Lung (tissue), 12 donors: Measurements from ENCODE around the gene WDR45. TPM values are rescaled to one million over a fixed set of nuclear protein-coding genes. Genes with fewer than 3 reads are reported as not detected.

ENCODE experiments used
- ATAC-seq: fragments of 200-7000 bp; cut with Tn5 transposase; one replicate; pipeline ENCODE4 v1.9.1; 2020; ENCODE audit warnings: moderate number of reproducible peaks; ENCODE audit not compliant: insufficient read depth, low FRiP score
- DNase-seq, 3 donors: peaks; one replicate each; pipeline ENCODE4 v3.0.0-alpha.2; 2013 to 2017
- H3K27ac ChIP-seq, 2 donors: one replicate each; pipeline ENCODE4 v1.5.1; 2013; ENCODE audit warnings: mild to moderate bottlenecking in 2 of 2, moderate library complexity in 2 of 2, control low read depth in 1 of 2, inconsistent platforms in 1 of 2, low read depth in 1 of 2, low read length in 1 of 2
- H3K27me3 ChIP-seq, 3 donors: one replicate each; pipeline ENCODE4 v1.5.1; 2013; ENCODE audit warnings: low read length in 2 of 3; ENCODE audit not compliant: control insufficient read depth in 3 of 3, insufficient read depth in 3 of 3
- H3K36me3 ChIP-seq, 4 donors: one replicate each; pipeline ENCODE4 v1.5.1; 2013; ENCODE audit warnings: low read length in 4 of 4, mild to moderate bottlenecking in 1 of 4, moderate library complexity in 1 of 4; ENCODE audit not compliant: control insufficient read depth in 4 of 4, insufficient read depth in 4 of 4
- H3K4me1 ChIP-seq, 5 donors: one replicate each; pipeline ENCODE4 v1.5.1; 2013; ENCODE audit warnings: low read length in 5 of 5, mild to moderate bottlenecking in 2 of 5, moderate library complexity in 1 of 5; ENCODE audit not compliant: control insufficient read depth in 5 of 5, insufficient read depth in 5 of 5
- H3K4me3 ChIP-seq: one replicate; pipeline ENCODE4 v1.5.1; 2013; ENCODE audit warnings: mild to moderate bottlenecking, control low read depth, moderate library complexity
- H3K9ac ChIP-seq, 2 donors: one replicate each; pipeline ENCODE4 v1.5.1; 2013; ENCODE audit warnings: low read length in 2 of 2, control low read depth in 1 of 2; ENCODE audit not compliant: insufficient read depth in 1 of 2
- H3K9me3 ChIP-seq, 4 donors: one replicate each; pipeline ENCODE4 v1.5.1; 2013; ENCODE audit warnings: low read length in 3 of 4, mild to moderate bottlenecking in 1 of 4, moderate library complexity in 1 of 4; ENCODE audit not compliant: control insufficient read depth in 4 of 4, insufficient read depth in 3 of 4
- WGBS, 2 donors: extraction: QIAGEN DNeasy Blood & Tissue Kit; methylation state at CpG; one replicate each; pipeline ENCODE4 v1.1.7; 2013; 5-methylcytosine and 5-hydroxymethylcytosine counted together
- polyA plus RNA-seq, 2 donors: library from polyadenylated mRNA; stranded (reverse); fragments of 200-250 nt; gene quantifications; one replicate each; pipeline ENCODE4 v1.2.1, GENCODE V29; 2013
- total RNA-seq, 2 donors: library from RNA; depleted of rRNA in 1 of 2; stranded (reverse); fragments of >200 nt in 1 of 2; gene quantifications; one replicate each; pipeline ENCODE4 v1.2.1, GENCODE V29; 2014 to 2021
- TF ChIP-seq, protein P1 (sequence below): IDR thresholded peaks from 2 replicates; pipeline ENCODE4 v1.5.1; 2012; ENCODE audit warnings: mild to moderate bottlenecking; ENCODE audit errors: control extremely low read depth, extremely low read depth
- donor health status: control.
- donor health status: control.
- donor health status: Bipolar disorder and iron deficiency.
- donor health status: healthy.
- donor health status: DM: yes; HTN: yes; CAD: no.

Gene WDR45
- total and polyA plus RNA-seq, 4 donors: 48.1 to 71.4 (median 64.3) TPM

DNA sequence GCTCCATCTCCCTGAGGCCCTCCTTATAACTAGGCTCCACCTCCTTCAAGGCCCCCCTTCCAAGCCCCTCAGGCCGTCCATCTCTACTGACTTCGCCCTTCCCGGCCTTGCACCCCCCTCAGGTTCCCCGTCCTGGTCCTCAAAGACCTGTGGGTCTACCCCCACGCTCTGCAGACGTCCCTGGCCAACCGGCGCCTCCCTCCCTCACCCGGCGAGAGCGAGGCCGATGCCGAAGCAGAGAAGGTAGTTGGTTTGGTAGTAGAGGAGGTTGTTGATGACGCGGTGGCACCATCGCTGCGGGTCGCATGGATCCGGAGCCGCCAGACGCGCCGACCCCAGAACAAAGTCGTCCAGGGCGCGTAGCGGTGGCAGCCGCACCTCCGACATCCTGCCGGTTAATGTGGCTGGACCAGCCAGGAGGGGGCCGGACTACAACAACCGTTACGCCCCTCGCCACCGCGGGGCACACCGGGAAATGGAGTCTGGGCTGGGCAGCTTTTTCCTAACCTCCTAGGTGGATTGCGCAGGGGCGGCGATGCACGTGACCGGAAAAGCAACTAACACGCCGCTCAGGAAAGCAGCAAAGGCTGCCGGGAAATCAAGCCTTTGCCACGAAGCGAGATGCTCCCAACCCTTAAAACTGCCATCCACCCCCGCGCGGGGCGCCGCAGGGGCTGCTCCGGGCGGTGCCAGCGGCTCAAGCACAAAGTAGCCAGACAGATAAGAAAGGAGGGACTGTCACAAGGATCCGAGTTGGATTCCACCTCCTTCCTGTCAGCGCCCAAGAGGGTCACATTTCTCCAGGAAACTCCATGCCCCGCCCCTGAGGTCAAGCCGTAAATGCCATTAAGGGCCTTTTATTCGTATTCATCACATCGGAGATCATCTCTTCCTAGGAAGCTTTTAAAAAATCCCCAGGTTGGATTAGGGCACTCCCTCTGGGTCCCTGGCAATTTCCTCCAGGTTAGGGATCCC is 5.8 kb downstream of the WDR45 start, which contains the start of gene PRAF2:
TSS of gene PRAF2 (minus strand) at position 402 of the 975 bp plus-strand sequence. CDS start at position 387, 15 bp downstream.
- H3K27ac ChIP-seq: peak within 1 kb of the TSS; percentile 56 to 79
- TF ChIP-seq, protein P1, sequence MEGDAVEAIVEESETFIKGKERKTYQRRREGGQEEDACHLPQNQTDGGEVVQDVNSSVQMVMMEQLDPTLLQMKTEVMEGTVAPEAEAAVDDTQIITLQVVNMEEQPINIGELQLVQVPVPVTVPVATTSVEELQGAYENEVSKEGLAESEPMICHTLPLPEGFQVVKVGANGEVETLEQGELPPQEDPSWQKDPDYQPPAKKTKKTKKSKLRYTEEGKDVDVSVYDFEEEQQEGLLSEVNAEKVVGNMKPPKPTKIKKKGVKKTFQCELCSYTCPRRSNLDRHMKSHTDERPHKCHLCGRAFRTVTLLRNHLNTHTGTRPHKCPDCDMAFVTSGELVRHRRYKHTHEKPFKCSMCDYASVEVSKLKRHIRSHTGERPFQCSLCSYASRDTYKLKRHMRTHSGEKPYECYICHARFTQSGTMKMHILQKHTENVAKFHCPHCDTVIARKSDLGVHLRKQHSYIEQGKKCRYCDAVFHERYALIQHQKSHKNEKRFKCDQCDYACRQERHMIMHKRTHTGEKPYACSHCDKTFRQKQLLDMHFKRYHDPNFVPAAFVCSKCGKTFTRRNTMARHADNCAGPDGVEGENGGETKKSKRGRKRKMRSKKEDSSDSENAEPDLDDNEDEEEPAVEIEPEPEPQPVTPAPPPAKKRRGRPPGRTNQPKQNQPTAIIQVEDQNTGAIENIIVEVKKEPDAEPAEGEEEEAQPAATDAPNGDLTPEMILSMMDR: no peak
- H3K36me3 ChIP-seq: peaks cover 0 to 14% (median 4%) of the 10 kb centered on the region in 4 donors
- WGBS, 2 donors: 2 to 36% methylated on average over 46 to 61 of the region's 61 CpGs
- H3K4me1 ChIP-seq: peaks cover 0 to 11% (median 3%) of the 10 kb centered on the region in 5 donors
- peak within 1 kb of the TSS; percentile 45 for H3K4me3 ChIP-seq
- DNase-seq: peak; percentile 91 to 95 (median 93)
- H3K27me3 ChIP-seq: no peaks in the 10 kb centered on the region
- H3K9me3 ChIP-seq: peaks cover 0 to 9% (median 0%) of the 10 kb centered on the region in 4 donors
- ATAC-seq: peak; percentile 82
- peak within 1 kb of the TSS in 1 of 2 donors; percentile 47 for H3K9ac ChIP-seq

DNA sequence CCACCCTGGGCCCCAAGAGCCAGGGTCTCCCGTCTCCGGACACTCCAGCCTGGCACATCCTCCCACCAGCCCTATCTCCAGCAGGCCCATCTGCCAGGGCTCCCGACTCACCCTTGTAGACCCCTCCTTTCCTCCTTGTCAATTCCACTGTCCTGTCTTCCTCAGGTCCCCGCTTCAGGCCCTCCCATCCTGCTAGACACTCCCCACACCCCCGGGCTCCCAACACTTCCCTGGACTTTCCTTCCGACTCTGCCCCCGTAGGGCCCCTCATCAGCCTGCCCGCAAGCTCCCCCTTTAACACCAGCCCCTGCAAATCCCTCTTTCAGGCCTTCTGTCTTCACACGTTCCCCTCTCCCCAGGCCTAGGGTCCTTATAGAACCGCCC is 7.0 kb downstream of the WDR45 start:
- peak overlapping the region in 1 of 2 donors; percentile 11 for H3K9ac ChIP-seq
- ATAC-seq: no peak
- peak overlapping the region in 1 of 2 donors; percentile 49 for H3K27ac ChIP-seq
- TF ChIP-seq, protein P1: no peak
- 62 to 66% methylated on average over 10 of the region's 10 CpGs for WGBS, 2 donors
- H3K27me3 ChIP-seq: no peaks in the 10 kb centered on the region
- H3K36me3 ChIP-seq: peaks cover 0 to 14% (median 3%) of the 10 kb centered on the region in 4 donors
- H3K4me3 ChIP-seq: no peak overlapping the region
- H3K9me3 ChIP-seq: peaks cover 0 to 9% (median 0%) of the 10 kb centered on the region in 4 donors
- peaks cover 0 to 6% (median 0%) of the 10 kb centered on the region in 5 donors for H3K4me1 ChIP-seq
- peak in 1 of 3 donors; percentile 7 for DNase-seq

DNA sequence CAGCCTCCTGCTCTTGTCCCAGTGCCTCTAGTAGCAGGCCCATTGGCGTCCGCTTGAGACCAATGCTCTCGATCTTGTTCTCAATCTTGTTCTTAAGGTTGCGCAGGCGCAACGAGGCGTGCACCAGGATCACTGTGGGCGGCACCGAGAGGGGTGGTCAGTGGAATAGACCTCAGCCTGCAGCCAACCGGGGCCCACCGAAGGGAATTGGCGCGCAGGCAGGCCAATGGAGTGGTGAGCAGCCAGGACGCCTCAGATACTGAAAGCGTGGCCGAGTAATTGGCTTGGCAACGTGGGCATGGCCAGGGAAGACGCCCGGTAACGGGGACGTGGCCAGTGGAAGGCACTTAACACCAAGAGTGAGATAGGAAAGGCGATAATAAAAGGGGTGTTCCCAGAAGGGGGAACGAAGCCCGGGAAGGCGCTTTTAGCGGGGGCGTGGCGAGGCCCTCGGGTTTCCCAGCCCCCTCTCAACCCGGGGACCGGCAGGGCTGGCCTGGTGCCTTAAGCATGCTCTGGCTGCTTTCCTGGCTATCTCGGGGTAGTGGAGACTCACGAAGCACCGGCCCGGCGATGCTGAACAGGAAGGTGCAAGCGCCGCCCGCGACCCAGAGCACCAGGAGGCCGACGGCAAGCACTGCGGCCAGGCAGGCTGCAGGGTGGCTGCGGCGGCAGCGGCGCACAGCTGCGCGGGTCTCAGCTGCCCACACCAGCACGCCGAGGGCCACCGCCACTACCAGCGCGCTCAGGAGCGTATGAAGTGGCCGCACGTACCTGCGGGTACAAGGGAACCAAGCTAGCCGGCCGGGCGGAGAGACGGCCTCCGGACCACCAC is 7.6 kb downstream of the WDR45 start:
- peaks cover 0 to 6% (median 0%) of the 10 kb centered on the region in 5 donors for H3K4me1 ChIP-seq
- WGBS, 2 donors: 53 to 59% methylated on average over 46 to 63 of the region's 63 CpGs
- peaks cover 0 to 9% (median 0%) of the 10 kb centered on the region in 4 donors for H3K9me3 ChIP-seq
- TF ChIP-seq, protein P1: no peak
- H3K27me3 ChIP-seq: no peaks in the 10 kb centered on the region
- DNase-seq (peak; percentile 90 to 91 (median 90)), ATAC-seq (peak; percentile 69)
- no peak overlapping the region for H3K4me3 ChIP-seq
- H3K27ac ChIP-seq: peak overlapping the region in 1 of 2 donors; percentile 49
- H3K9ac ChIP-seq: no peak overlapping the region
- peaks cover 0 to 11% (median 2%) of the 10 kb centered on the region in 4 donors for H3K36me3 ChIP-seq
